SHP77 (cell line): ENCODE results near the gene IPO4.

Source experiments
- DNase-seq, 2 experiments: peaks; one replicate each; lab custom pipeline; 2025; lab: John Stamatoyannopoulos, UW

Gene IPO4

GRCh38 chr14:24130717-24131548, 57.7 kb downstream of the IPO4 start:
- DNase-seq, result peak; percentile 46 to 73

GRCh38 chr14:24130380-24130716, 58.3 kb downstream of the IPO4 start, which contains the start of gene FITM1:
TSS of gene FITM1 (plus strand) at chr14:24130659. CDS start at chr14:24131564, 905 bp downstream.
- DNase-seq, result no peak
